Smooth muscle cell (in vitro differentiated cells): ENCODE measurements around the gene ABHD1. TPM values are rescaled to one million over a fixed set of nuclear protein-coding genes. Genes with fewer than 3 reads are reported as not detected.

Experiments
- DNase-seq: peaks from one replicate; lab custom pipeline; 2025; ENCODE audit not compliant: unreplicated experiment; lab: John Stamatoyannopoulos, UW
- H2AFZ ChIP-seq: fragments of 200-600 bp; sonication (generic); 2 replicates; pipeline ENCODE4 v1.6.0; 2016; ENCODE audit warnings: antibody characterized with exemption, low read depth, mild to moderate bottlenecking
- H3F3A ChIP-seq: fragments of 200-600 bp; sonication (generic); 2 replicates; pipeline ENCODE4 v1.6.0; 2017; ENCODE audit warnings: antibody characterized with exemption, low read depth
- H3K27ac ChIP-seq: fragments of 200-600 bp; sonication (generic); 2 replicates; pipeline ENCODE4 v1.5.1; 2016; ENCODE audit warnings: low read depth, mild to moderate bottlenecking
- H3K27me3 ChIP-seq: fragments of 200-600 bp; sonication (generic); 2 replicates; pipeline ENCODE4 v1.6.1; 2016; ENCODE audit warnings: low read depth, mild to moderate bottlenecking
- H3K36me3 ChIP-seq: fragments of 200-600 bp; sonication (generic); 2 replicates; pipeline ENCODE4 v1.5.1; 2016; ENCODE audit warnings: low read depth
- H3K4me1 ChIP-seq: fragments of 200-600 bp; sonication (generic); 2 replicates; pipeline ENCODE4 v1.5.1; 2016; ENCODE audit warnings: low read depth
- H3K4me2 ChIP-seq: fragments of 200-600 bp; sonication (generic); 2 replicates; pipeline ENCODE4 v1.6.0; 2016; ENCODE audit warnings: mild to moderate bottlenecking
- H3K4me3 ChIP-seq: fragments of 200-600 bp; sonication (generic); 2 replicates; pipeline ENCODE4 v1.5.1; 2016; ENCODE audit warnings: mild to moderate bottlenecking
- H3K79me2 ChIP-seq: fragments of 200-600 bp; sonication (generic); 2 replicates; pipeline ENCODE4 v1.6.0; 2016; ENCODE audit warnings: low read depth, mild to moderate bottlenecking
- H3K9ac ChIP-seq: fragments of 200-600 bp; sonication (generic); 2 replicates; pipeline ENCODE4 v1.6.0; 2016; ENCODE audit warnings: low read depth
- H3K9me3 ChIP-seq: fragments of 200-600 bp; sonication (generic); replicated peaks from 2 replicates; pipeline ENCODE4 v1.5.1; 2016; ENCODE audit warnings: low read depth
- H4K20me1 ChIP-seq: fragments of 200-600 bp; sonication (generic); 2 replicates; pipeline ENCODE4 v1.6.0; 2016; ENCODE audit warnings: low read depth
- WGBS: methylation state at CpG from one replicate; pipeline ENCODE4 v1.1.7; 2016; ENCODE audit warnings: low lambda C conversion rate; 5-methylcytosine and 5-hydroxymethylcytosine counted together
- polyA plus RNA-seq: library from polyadenylated mRNA; unstranded; fragments of >200 nt; fragmentation: Nextera tagmentation; extraction: Ambion mirVana; gene quantifications from 2 replicates; pipeline ENCODE4 v1.2.1, GENCODE V29; 2016
- total RNA-seq: library from RNA; depleted of rRNA; stranded (reverse); fragments of >200 nt; gene quantifications from 2 replicates; pipeline ENCODE4 v1.2.3, GENCODE V29; 2014
- TF ChIP-seq, protein P1 (sequence below): fragments of 200-600 bp; sonication (generic); IDR thresholded peaks from 2 replicates; pipeline ENCODE4 v1.5.1; 2017; ENCODE audit warnings: borderline replicate concordance, mild to moderate bottlenecking, antibody characterized with exemption; ENCODE audit not compliant: insufficient read depth, poor library complexity, severe bottlenecking

The ABHD1 gene
- total and polyA plus RNA-seq, 2 experiments from 2014 or later, result not detected

DNA sequence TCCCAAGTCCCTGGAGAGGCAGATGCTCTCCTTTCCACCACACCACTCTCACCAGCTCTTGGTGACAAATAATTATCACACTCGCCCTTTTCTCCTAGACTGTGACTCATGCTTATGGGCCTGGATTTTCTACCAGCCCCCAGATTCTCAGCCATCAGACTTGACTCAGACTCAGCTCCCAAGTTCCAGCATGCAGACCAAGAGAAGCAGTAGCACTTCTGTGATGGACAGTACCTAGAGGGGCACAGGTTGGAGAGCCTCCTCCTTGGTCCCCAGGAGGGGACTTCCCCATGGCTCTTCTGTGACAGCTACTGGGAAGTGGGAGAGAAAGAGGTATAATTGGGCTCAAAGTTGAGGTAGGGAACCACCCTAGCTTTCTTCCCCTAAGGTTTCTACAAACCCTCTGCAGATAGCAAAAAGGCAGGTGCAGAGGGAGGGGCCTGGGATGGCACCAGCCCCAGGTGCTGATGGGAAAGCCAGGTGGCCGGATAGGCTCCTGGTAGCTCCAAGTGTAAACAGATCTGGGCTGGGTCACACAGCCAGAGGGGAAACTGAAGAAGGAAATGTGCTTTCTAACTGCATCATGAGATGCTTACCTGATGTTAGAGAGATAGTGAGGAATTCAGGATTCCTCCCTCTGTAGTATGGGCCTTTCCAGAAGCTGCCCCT lies 29.3 kb downstream of the ABHD1 start:
- Histone ChIP-seq H3F3A (no peaks in the 10 kb centered on the region), H3K4me2 (no peak overlapping the region), H2AFZ (no peak overlapping the region), H3K4me3 (no peak overlapping the region), H3K79me2 (no peaks in the 10 kb centered on the region), H3K4me1 (no peaks in the 10 kb centered on the region), H4K20me1 (no peaks in the 10 kb centered on the region), H3K27ac (no peak overlapping the region), H3K9ac (no peak overlapping the region), H3K36me3 (no peaks in the 10 kb centered on the region), H3K9me3 (no peaks in the 10 kb centered on the region), H3K27me3 (no peaks in the 10 kb centered on the region)
- 36% methylated on average over 2 of the region's 2 CpGs for WGBS
- TF ChIP-seq, protein P1, sequence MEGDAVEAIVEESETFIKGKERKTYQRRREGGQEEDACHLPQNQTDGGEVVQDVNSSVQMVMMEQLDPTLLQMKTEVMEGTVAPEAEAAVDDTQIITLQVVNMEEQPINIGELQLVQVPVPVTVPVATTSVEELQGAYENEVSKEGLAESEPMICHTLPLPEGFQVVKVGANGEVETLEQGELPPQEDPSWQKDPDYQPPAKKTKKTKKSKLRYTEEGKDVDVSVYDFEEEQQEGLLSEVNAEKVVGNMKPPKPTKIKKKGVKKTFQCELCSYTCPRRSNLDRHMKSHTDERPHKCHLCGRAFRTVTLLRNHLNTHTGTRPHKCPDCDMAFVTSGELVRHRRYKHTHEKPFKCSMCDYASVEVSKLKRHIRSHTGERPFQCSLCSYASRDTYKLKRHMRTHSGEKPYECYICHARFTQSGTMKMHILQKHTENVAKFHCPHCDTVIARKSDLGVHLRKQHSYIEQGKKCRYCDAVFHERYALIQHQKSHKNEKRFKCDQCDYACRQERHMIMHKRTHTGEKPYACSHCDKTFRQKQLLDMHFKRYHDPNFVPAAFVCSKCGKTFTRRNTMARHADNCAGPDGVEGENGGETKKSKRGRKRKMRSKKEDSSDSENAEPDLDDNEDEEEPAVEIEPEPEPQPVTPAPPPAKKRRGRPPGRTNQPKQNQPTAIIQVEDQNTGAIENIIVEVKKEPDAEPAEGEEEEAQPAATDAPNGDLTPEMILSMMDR, result no peak
- no peak for DNase-seq

- Histone ChIP-seq H4K20me1 (no peaks in the 10 kb centered on the region), H3K4me1 (no peaks in the 10 kb centered on the region), H3K9ac (no peak overlapping the region), H3K4me3 (no peak overlapping the region), H3K9me3 (no peaks in the 10 kb centered on the region), H3K4me2 (no peak overlapping the region), H3K27me3 (no peaks in the 10 kb centered on the region), H3F3A (no peaks in the 10 kb centered on the region), H3K27ac (no peak overlapping the region), H3K79me2 (no peaks in the 10 kb centered on the region), H2AFZ (no peak overlapping the region), H3K36me3 (no peaks in the 10 kb centered on the region)
- TF ChIP-seq, protein P1, result no peak
- DNase-seq, result no peak
- WGBS, result 67% methylated on average over 6 of the region's 6 CpGs
Observed at GRCh38 chr2:27154488-27154887, 30.9 kb downstream of the ABHD1 start.

GRCh38 chr2:27155069-27155520 lies 31.5 kb downstream of the ABHD1 start:
- TF ChIP-seq, protein P1, result no peak
- no peak overlapping the region for H2AFZ ChIP-seq
- WGBS, result 82% methylated on average over 9 of the region's 9 CpGs

DNA sequence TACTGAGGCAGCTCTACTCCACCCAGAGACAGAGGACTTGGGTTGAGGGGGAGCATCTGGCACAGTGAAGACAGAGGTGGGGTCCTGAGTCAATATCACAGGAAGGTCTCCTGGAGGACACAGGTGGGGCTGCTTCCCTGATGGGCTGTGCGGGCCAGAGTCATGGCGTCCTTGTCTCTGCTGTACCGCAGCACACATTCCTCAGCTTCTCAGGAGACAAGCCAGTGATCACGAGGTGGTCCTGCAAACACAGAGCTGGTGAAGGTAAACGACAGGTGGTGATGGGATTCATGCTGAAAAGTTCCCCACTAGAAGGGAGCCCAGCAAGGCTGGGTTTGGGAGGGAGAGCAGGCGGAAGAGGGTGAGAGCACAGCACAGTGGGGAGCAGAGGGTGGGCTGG lies 34.9 kb downstream of the ABHD1 start:
- no peak overlapping the region for H3K27ac ChIP-seq
- no peak overlapping the region for H3K4me3 ChIP-seq
- H3F3A ChIP-seq, result no peaks in the 10 kb centered on the region
- no peaks in the 10 kb centered on the region for H3K9me3 ChIP-seq
- TF ChIP-seq, protein P1, result no peak
- no peaks in the 10 kb centered on the region for H4K20me1 ChIP-seq
- no peaks in the 10 kb centered on the region for H3K27me3 ChIP-seq
- H3K9ac ChIP-seq, result no peak overlapping the region
- no peaks in the 10 kb centered on the region for H3K36me3 ChIP-seq
- H3K4me2 ChIP-seq, result no peak overlapping the region
- 87% methylated on average over 6 of the region's 6 CpGs for WGBS
- DNase-seq, result no peak
- no peaks in the 10 kb centered on the region for H3K79me2 ChIP-seq
- H3K4me1 ChIP-seq, result no peaks in the 10 kb centered on the region
- no peak overlapping the region for H2AFZ ChIP-seq

More at GRCh38 chr2:27155069-27155520, 31.5 kb downstream of the ABHD1 start:
- H3F3A ChIP-seq, result no peaks in the 10 kb centered on the region
- no peaks in the 10 kb centered on the region for H3K4me1 ChIP-seq
- H3K36me3 ChIP-seq, result no peaks in the 10 kb centered on the region
- no peaks in the 10 kb centered on the region for H3K27me3 ChIP-seq
- H4K20me1 ChIP-seq, result no peaks in the 10 kb centered on the region
- H3K27ac ChIP-seq, result no peak overlapping the region
- no peak for DNase-seq
- H3K4me2 ChIP-seq, result no peak overlapping the region
- H3K9me3 ChIP-seq, result no peaks in the 10 kb centered on the region
- H3K9ac ChIP-seq, result no peak overlapping the region
- H3K4me3 ChIP-seq, result no peak overlapping the region
- no peaks in the 10 kb centered on the region for H3K79me2 ChIP-seq
